Breast epithelium (tissue), 4 donors: ENCODE results near the gene KCNH5. TPM values are rescaled to one million over a fixed set of nuclear protein-coding genes. Genes with fewer than 3 reads are reported as not detected.

Experiments used
- DNase-seq, 2 donors: peaks; one replicate each; pipeline ENCODE4 v3.0.0-alpha.2; 2019; ENCODE audit warnings: low spot score in 2 of 2
- H3K27ac ChIP-seq, 2 donors: fragments of 200-600 bp; sonication (generic) in 1 of 2; one replicate each; pipeline ENCODE4 v1.5.1; 2016 to 2019; ENCODE audit warnings: mild to moderate bottlenecking in 1 of 2
- H3K27me3 ChIP-seq, 2 donors: fragments of 200-600 bp; sonication (generic) in 1 of 2; one replicate each; pipeline versions ENCODE4 v1.5.1 to v1.6.0; 2017 to 2019; ENCODE audit warnings: control low read depth in 1 of 2, mild to moderate bottlenecking in 1 of 2
- H3K36me3 ChIP-seq: fragments of 200-600 bp; one replicate; pipeline ENCODE4 v1.5.1; 2019
- H3K4me1 ChIP-seq, 2 donors: fragments of 200-600 bp; sonication (generic); one replicate each; pipeline ENCODE4 v1.5.1; 2016 to 2019; ENCODE audit warnings: control low read depth in 1 of 2
- H3K4me3 ChIP-seq, 3 donors: fragments of 200-600 bp; sonication (generic); 1 replicate in 2 of 3; 2 replicates in 1 of 3; pipeline ENCODE4 v1.5.1; 2016 to 2019; ENCODE audit warnings: mild to moderate bottlenecking in 3 of 3, moderate library complexity in 2 of 3
- H3K9me3 ChIP-seq, 2 donors: fragments of 200-600 bp; sonication (generic) in 1 of 2; one replicate each; pipeline ENCODE4 v1.5.1; 2016 to 2019; ENCODE audit warnings: control low read depth in 1 of 2
- CTCF ChIP-seq, 3 donors: fragments of 450-650 bp; IDR thresholded peaks; one replicate each; pipeline ENCODE4 v1.5.1; 2016 to 2017; ENCODE audit warnings: antibody characterized with exemption in 3 of 3, mild to moderate bottlenecking in 3 of 3, moderate library complexity in 3 of 3
- POLR2A ChIP-seq: fragments of 450-650 bp; IDR thresholded peaks from one replicate; pipeline ENCODE4 v1.6.1; 2016; ENCODE audit warnings: antibody characterized with exemption, mild to moderate bottlenecking, moderate library complexity
- POLR2AphosphoS5 ChIP-seq, 3 donors: sonication (generic); formaldehyde crosslinking; IDR thresholded peaks; one replicate each; pipeline ENCODE4 v1.6.1; 2017; ENCODE audit warnings: antibody characterized with exemption in 3 of 3
- intact Hi-C: fragments of 100-400 bp; cut with DNase I; formaldehyde crosslinking; loops from one replicate; pipeline ENCODE4 v1.15.1; 2023; ENCODE audit warnings: low total_unique reads
- total RNA-seq, 3 donors: library from RNA; depleted of rRNA; stranded (reverse); fragments of >200 nt; gene quantifications; one replicate each; pipeline ENCODE4 v1.1.0, GENCODE V29; 2016

The KCNH5 gene
- total RNA-seq, 3 donors from 2014 or later: 0.33 to 0.88 TPM; not detected in 1

- Histone ChIP-seq H3K27ac (no peak overlapping the region), H3K4me3 (no peak overlapping the region), H3K9me3 (no peaks in the 10 kb centered on the region), H3K27me3 (no peaks in the 10 kb centered on the region), H3K4me1 (no peaks in the 10 kb centered on the region), H3K36me3 (no peaks in the 10 kb centered on the region)
- no peak for DNase-seq
- intact Hi-C loops: no loop called here
- TF ChIP-seq POLR2A (no peak), CTCF (IDR thresholded peaks at IDR 0.05) (no peak), POLR2AphosphoS5 (IDR thresholded peaks at IDR 0.05) (no peak)
Measured at GRCh38 chr14:62734831-62735230, 310.4 kb downstream of the KCNH5 start.

DNA sequence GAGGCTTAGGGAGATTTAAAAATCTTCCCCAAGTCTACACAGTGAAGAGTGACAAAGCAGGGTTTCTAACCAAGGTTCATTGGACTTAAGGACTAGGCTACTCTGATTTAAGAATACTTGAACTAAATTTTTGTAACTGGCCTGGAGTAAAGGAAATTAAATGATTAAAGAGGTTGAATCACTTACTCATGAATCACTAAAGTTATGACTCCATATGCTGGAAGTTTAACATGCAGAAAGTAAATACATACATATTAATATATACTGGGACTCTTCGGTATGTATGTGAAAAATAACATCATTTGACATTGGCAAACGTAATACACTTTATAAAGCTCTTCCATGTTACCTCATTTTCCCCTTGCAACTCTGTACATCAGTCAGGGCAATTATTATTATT is 322.9 kb downstream of the KCNH5 start:
- Histone ChIP-seq H3K27me3 (no peaks in the 10 kb centered on the region), H3K9me3 (no peaks in the 10 kb centered on the region), H3K36me3 (no peaks in the 10 kb centered on the region), H3K4me1 (no peaks in the 10 kb centered on the region), H3K4me3 (no peak overlapping the region), H3K27ac (no peak overlapping the region)
- no peak for TF ChIP-seq POLR2A
- no peak for DNase-seq
- intact Hi-C loops: no loop called here

- no peaks in the 10 kb centered on the region for H3K4me1 ChIP-seq
- no peak overlapping the region for H3K4me3 ChIP-seq
- no peak for DNase-seq
- H3K9me3 ChIP-seq: no peaks in the 10 kb centered on the region
- TF ChIP-seq POLR2AphosphoS5 (IDR thresholded peaks at IDR 0.05): no peak
- TF ChIP-seq POLR2A: no peak
- no peaks in the 10 kb centered on the region for H3K27me3 ChIP-seq
- H3K27ac ChIP-seq: no peak overlapping the region
- intact Hi-C loops: no loop called here
- H3K36me3 ChIP-seq: no peaks in the 10 kb centered on the region
Measured at GRCh38 chr14:62718629-62719028, 326.6 kb downstream of the KCNH5 start.

DNA sequence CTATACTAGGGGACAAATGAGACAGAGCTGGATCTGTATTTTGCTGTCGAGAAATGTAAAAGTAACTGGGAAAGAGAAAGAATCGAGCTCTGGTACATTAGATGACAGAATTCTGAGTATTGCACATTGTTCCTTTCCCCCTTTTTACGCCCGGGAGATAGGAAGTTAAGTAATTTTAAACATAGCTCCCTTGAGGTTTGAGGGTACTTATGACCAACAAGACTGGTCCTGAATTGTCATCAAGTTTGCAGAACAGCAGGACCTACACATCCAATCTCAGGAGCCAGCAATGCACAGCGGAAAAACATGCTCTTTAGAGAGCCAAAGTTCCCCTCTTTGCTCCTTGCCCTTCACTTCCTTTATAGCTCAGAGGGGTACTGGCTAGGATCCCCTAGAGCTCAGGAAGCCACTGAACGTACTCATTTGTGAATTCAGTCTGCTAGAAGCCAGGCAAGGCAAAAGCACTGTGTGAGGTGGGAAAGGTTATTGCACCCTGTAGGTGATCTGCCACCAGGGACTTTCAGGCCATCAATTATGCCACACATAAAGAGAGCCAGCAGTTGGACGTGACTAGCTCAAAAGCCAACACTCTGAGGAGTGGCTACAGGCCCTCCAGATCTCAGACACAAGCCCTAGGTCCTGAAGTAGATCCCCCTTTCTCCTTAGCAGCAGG is 333.8 kb downstream of the KCNH5 start:
- TF ChIP-seq POLR2AphosphoS5 (IDR thresholded peaks at IDR 0.05) (no peak), CTCF (IDR thresholded peaks at IDR 0.05) (no peak), POLR2A (no peak)
- H3K27me3 ChIP-seq: no peaks in the 10 kb centered on the region
- no peak overlapping the region for H3K4me3 ChIP-seq
- H3K4me1 ChIP-seq: no peaks in the 10 kb centered on the region
- no peak for DNase-seq
- intact Hi-C loops: no loop called here
- H3K27ac ChIP-seq: no peak overlapping the region
- no peaks in the 10 kb centered on the region for H3K36me3 ChIP-seq
- no peaks in the 10 kb centered on the region for H3K9me3 ChIP-seq

DNA sequence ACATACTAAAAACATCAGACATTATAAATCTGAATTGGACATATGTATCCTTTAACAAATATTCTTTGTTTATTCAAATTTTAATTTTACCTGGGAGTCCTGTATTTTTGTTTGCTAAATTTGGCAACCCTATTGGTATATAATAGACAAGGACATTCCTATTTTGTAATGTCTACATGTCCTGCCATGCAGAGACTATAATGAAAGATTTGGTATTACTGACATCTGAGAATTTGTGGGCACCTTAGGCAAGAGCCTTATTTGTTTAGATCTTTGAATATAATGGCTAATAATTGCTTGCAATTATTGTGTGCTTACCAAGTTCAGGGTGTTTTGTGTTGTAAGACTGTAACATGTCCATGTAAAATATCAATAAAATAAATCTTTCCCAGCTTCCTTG is 334.4 kb downstream of the KCNH5 start:
- DNase-seq: no peak
- H3K4me1 ChIP-seq: no peaks in the 10 kb centered on the region

More for the DNA sequence above, 334.4 kb downstream of the KCNH5 start:
- intact Hi-C loops: no loop called here
- Histone ChIP-seq H3K9me3 (no peaks in the 10 kb centered on the region), H3K36me3 (no peaks in the 10 kb centered on the region), H3K27ac (no peak overlapping the region), H3K27me3 (no peaks in the 10 kb centered on the region), H3K4me3 (no peak overlapping the region)
- TF ChIP-seq CTCF (IDR thresholded peaks at IDR 0.05): no peak
- TF ChIP-seq POLR2A: no peak
- TF ChIP-seq POLR2AphosphoS5 (IDR thresholded peaks at IDR 0.05): no peak
